ENCODE results near the gene THRSP.

The THRSP gene

DNA sequence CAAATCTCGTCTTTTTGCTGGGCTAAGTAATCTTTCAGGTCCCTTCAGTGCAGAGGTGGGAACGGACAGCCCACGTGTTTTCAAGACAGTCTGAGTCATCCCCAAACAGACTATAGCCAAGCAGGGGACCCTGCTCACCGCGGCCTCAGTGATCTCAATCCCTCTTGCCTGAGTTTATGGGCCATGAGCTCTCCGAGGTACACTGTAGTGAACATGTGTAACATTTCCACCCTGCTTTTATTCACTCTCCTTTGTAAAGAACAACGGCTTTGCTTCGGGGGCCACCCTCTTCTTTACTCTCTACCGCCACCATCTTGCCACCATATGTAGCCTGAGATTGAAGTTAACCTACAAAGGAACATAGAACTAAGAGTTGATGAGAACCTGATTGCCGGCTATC lies 29.0 kb upstream of the THRSP start:
- TF ChIP-seq, protein P1, sequence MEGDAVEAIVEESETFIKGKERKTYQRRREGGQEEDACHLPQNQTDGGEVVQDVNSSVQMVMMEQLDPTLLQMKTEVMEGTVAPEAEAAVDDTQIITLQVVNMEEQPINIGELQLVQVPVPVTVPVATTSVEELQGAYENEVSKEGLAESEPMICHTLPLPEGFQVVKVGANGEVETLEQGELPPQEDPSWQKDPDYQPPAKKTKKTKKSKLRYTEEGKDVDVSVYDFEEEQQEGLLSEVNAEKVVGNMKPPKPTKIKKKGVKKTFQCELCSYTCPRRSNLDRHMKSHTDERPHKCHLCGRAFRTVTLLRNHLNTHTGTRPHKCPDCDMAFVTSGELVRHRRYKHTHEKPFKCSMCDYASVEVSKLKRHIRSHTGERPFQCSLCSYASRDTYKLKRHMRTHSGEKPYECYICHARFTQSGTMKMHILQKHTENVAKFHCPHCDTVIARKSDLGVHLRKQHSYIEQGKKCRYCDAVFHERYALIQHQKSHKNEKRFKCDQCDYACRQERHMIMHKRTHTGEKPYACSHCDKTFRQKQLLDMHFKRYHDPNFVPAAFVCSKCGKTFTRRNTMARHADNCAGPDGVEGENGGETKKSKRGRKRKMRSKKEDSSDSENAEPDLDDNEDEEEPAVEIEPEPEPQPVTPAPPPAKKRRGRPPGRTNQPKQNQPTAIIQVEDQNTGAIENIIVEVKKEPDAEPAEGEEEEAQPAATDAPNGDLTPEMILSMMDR (IDR thresholded peaks at IDR 0.05; ENCODE audit: extremely low read depth, missing control alignments) = no peak
- no peak for DNase-seq (ENCODE audit: low spot score)

GRCh38 chr11:78036313-78036712 lies 27.3 kb upstream of the THRSP start:
- TF ChIP-seq, protein P1 (IDR thresholded peaks at IDR 0.05; ENCODE audit: extremely low read depth, missing control alignments) = no peak
- DNase-seq (ENCODE audit: low spot score) = no peak

- TF ChIP-seq, protein P1 (IDR thresholded peaks at IDR 0.05; ENCODE audit: extremely low read depth, missing control alignments) = no peak
- DNase-seq (ENCODE audit: low spot score) = no peak
These were observed 26.6 kb upstream of the THRSP start for GRCh38 chr11:78037056-78037455.

GRCh38 chr11:78037825-78038620 lies 25.6 kb upstream of the THRSP start:
- TF ChIP-seq, protein P1 (IDR thresholded peaks at IDR 0.05; ENCODE audit: extremely low read depth, missing control alignments) = no peak

DNA sequence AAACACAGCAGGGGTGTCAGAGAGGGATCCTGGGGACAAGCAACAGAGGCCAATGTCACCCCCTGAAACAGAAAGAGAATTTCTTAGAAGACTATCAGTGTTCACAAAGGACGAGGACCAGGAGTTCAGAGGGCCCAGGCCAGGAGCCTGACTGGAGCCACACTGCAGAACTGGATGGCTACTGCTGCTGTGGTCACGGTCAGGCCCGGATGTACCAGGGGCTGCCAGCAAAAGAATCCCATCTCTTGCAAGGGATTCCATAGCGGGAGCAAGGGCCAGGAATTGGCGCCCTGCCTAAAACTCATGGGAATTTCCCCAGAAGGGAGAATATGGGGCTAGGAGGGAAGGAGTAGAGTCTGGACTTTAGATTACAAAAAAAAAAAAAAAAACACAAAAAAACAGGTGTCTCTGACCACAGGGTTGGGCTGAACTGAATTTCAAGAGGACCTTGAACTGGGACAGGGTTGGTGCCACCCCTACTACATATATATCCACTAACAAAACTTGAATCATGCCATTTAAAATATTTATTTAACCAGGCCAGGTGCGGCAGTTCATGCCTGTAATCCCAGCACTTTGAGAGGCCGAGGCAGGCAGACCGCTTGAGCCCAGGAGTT lies 24.9 kb upstream of the THRSP start:
- DNase-seq (ENCODE audit: low spot score) = no peak
- TF ChIP-seq, protein P1 (IDR thresholded peaks at IDR 0.05; ENCODE audit: extremely low read depth, missing control alignments) = no peak

More at GRCh38 chr11:78037825-78038620, 25.6 kb upstream of the THRSP start:
- DNase-seq (ENCODE audit: low spot score) = no peak

GRCh38 chr11:78039391-78039918 lies 24.2 kb upstream of the THRSP start:
- no peak for DNase-seq (ENCODE audit: low spot score)
- TF ChIP-seq, protein P1 (IDR thresholded peaks at IDR 0.05; ENCODE audit: extremely low read depth, missing control alignments) = no peak

Measured in GM20000 (cell line).